DMS 273 (cell line): ENCODE measurements around the gene IRGC.
A peak's percentile ranks its signal among the peaks of the same experiment; 100 is the strongest.
"Not testable (repeated sequence)": the region's sequence is repeated elsewhere in the genome, so short reads cannot be mapped to it uniquely, and the experiment has no call there.

Experiments used
- DNase-seq: peaks from one replicate; lab custom pipeline; 2025; ENCODE audit not compliant: unreplicated experiment; lab: John Stamatoyannopoulos, UW

Gene IRGC

GRCh38 chr19:43754253-43754502, 38.3 kb downstream of the IRGC start:
- DNase-seq = no peak

GRCh38 chr19:43754503-43755255, 38.8 kb downstream of the IRGC start, which contains the start of gene SMG9:
Gene SMG9 (minus strand): TSS chr19:43754962. CDS start chr19:43750741, 4,221 bp downstream.
- DNase-seq = peak; percentile 99

DNA sequence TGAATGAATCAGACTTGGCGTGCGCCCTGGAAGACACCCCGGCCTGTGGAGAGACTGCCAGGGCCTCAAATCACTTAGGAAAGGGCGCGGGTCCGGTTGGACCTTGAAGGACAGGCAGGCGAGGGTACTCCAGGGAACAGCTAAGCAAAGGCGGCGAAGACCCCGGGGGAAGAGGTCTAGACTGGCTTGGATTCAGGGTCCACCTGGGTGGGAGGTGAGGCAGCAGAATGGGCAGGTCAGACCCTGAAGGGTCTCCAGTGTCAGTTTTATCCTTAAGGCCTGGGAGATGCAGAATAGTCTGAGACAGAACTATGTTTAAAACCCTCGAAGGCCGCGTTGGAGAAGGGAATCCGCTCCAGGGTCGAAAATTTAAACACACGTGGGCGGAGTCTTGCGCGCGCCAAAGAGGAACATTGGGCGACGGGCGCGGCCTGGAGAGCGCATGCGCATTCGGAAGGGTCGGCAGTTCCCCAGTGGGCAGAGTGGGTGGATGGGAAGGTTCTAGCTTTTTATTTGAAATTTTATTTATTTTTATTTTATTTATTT, 39.5 kb downstream of the IRGC start:
- peak; percentile 78 for DNase-seq

DNA sequence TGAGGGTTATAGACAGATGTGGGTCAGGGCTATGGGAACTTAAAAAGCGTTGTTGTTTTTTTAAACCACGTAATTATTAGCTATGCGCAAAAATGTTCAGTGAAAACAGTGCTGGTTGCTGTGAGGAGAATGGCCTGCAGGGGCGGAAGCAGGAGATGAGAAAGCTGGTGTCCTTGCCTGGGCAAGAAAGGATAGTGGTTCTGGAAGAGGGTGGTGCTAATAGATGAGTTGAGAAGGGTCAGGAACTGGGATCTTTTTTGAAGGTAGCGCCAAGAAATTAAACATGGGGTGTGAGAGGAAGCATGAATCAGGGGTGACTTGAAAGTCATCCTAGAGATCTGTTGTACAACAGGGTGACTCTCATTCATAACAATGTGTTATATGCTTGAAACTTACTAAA, 43.6 kb downstream of the IRGC start:
- no peak for DNase-seq

GRCh38 chr19:43760941-43761340, 45.1 kb downstream of the IRGC start:
- DNase-seq = no peak

DNA sequence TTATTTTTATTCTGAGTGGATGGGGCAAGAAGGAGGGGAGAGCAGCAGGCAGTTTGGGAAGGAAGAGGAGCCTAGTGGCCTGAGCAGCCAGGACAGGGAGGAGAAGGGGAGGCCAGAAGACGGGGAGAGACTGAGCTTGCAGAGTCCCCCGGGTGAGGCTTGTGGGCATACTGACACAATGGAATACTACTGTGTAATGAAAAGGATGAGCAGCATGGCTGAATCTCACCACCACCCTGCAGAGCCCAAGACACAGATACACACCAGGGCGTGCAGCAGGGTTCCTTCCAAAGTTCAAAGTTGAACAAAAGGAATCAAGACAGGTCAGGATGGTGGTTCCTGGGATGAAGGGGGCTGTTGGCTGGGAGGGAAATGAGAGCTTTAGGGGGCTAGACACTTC, 46.9 kb downstream of the IRGC start:
- DNase-seq = no peak

DNA sequence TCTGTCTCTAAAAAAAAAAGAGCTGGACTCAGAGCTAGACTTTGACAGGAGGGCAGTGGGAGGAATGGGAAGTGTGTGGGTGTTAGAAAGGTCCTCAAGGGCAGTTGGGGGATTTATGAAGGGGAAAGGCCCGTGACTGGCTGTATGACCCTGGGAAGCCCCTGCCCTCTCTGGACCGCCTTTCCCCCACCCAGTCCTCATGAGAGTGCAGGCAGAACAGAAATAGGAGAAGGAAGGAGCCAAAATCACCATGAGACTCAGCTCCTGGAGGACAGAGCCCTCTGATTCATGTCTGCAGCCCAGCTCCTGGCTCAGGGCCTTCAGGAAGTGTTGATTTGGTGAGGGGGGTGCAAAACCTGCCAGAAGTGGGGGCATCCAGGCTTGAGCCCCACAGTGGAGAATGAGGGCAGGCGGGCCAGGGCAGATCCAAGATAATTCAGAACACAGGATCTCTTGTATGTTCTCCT, 47.6 kb downstream of the IRGC start:
- no peak for DNase-seq

DNA sequence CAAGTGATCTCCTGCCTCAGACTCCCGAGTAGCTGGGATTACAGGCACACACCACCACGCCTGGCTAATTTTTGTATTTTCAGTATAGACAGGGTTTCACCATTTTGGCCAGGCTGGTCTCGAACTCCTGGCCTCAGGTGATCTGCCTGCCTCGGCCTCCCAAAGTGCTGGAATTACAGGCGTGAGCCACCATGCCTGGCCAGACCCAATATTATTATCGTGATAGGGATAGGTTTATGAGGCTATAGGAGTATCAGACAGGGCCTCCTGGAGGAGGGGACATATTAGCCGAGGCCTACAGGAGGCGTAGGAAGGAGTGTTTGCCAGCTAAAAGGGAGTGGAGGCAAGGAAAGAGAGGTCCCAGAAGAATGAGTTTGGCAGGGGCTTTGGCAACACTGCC, 48.8 kb downstream of the IRGC start:
- DNase-seq = not testable (repeated sequence)

DNA sequence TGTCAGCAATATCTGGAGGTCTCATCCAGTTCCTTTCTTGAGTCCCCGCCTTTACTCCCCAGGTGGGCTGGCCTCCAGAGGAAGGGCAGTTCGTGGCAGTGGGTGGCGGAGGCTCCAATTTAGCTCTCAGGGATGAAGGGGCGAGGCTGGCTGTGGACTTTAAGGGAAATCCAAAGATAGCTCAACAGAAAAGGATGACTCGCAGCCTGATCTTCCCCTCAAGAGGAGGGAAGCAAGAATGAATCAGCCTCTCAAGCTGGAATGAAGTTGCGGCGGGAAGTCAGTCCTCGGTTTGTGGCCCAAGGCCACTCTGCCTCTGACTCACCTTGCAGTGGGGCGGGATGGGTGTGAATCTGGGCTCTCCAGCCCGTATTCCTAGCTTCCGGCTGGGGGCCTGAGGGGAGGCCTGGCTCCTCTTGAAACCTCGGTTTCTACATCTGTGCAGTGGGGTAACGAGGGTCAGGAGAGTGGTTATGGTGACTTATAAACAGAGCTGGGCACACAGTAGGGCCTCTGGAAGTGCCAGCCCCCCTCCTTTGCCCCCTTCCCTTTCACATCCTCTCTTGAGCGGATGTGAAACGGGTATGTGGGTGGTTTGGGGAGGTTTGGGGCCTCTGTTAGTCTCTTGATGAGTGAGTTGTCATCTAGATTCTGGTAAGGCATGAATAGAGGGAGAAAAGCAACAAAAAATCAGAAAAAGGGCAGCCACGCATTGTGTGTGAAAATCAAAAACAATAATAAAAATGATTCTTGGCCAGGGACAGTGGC, 49.4 kb downstream of the IRGC start:
- no peak for DNase-seq

GRCh38 chr19:43766755-43767043, 50.8 kb downstream of the IRGC start:
- no peak for DNase-seq

DNA sequence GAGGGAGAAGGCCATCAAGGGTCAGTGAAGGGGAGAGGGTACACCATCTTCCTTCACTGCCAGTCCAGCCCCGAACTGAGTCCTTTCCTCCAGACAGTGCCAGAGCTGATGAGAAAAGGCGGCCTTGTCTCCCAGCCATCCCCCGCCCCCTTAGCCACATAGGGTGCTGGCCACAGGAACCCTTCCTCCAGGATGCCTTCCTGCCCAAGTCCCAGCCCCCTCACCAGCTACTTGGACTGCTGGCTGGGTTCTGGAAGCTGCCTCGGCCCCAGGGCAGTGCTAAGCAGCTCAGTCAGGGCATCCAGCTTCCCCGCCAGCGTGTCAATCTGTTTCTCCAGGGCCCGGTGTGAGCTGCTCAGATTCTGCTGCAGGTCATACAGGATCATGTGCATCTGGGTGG, 51.4 kb downstream of the IRGC start:
- no peak for DNase-seq

GRCh38 chr19:43767818-43768217, 51.9 kb downstream of the IRGC start:
- DNase-seq = no peak

DNA sequence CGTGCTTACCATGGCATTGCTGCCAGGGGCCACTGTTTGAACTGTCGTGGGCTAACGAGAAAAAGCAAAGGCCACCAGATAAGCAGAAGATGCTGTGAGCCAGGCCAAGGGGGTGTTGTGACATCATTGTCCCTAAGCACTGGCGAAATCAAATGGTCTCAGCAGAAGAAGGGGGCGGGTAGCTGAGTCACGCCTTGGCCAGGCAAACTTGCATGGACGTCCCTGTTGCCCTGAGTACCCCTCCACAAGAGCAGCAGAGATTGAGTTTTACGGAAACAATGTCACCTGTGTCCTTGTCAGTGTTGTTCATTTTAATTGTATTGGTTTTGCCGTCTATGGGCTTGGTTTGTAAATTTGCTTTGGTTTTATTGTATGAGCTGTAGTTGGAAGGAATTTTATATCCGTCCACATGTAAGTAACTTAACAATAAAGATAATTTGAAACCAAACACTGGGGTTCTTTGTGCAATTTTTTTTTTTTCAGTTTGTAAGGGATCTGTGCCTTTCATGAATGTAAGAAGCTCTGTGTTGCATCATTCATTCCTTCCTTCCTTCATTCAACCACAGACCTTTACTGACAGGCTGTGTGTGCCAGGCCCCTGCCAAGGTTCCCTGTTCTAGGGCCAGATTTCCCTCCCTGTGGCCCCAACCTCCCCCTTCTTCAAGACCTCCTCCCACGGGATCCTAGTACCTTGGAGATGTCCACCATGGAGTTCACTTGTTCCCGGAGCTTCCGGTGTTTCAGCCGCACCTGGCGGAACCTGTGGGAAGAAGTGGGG, 52.6 kb downstream of the IRGC start:
- no peak for DNase-seq

DNA sequence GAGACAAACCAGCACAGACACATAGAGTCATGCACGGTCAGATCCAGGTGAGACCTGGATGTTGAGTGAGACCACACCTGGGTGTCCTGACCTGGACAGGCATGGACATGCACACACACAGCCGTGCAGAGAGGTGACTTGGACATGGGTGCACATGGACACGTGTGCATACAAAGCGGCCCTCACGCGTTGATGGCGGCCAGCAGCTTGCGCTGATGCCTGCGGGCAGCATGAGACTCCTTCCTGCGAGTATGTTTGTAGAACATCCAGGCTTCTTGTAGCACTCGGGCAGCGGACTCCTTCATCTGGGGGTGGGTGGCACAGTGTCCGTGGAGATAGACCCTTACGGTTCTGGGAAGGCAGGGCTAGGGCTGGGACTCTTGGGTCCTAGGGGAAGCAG, 53.4 kb downstream of the IRGC start:
- no peak for DNase-seq
